Neural cell (in vitro differentiated cells): ENCODE data around the gene TBCB.

Experiments
- CTCF ChIP-seq: fragments of 450-650 bp; IDR thresholded peaks from 2 replicates; pipeline ENCODE4 v1.5.1; 2014; ENCODE audit warnings: antibody characterized with exemption, mild to moderate bottlenecking, moderate library complexity; ENCODE audit not compliant: poor library complexity, severe bottlenecking
- EP300 ChIP-seq: fragments of 450-650 bp; conservative IDR thresholded peaks from 2 replicates; pipeline ENCODE4 v1.6.1; 2014; ENCODE audit warnings: antibody characterized with exemption, mild to moderate bottlenecking, moderate library complexity; ENCODE audit not compliant: poor library complexity, severe bottlenecking
- EZH2 ChIP-seq: fragments of 200-600, 300-800 bp; shearing (Covaris generic), sonication (generic); IDR thresholded peaks from 2 replicates; pipeline ENCODE4 v1.6.1; 2014; ENCODE audit warnings: antibody characterized with exemption, low read length, borderline replicate concordance, mild to moderate bottlenecking; ENCODE audit not compliant: insufficient read depth, poor library complexity, severe bottlenecking
- MXI1 ChIP-seq: fragments of 450-650 bp; conservative IDR thresholded peaks from 2 replicates; pipeline ENCODE4 v1.6.1; 2014; ENCODE audit warnings: antibody characterized with exemption, mild to moderate bottlenecking; ENCODE audit not compliant: poor library complexity, severe bottlenecking
- POLR2AphosphoS5 ChIP-seq: IDR thresholded peaks from 2 replicates; pipeline ENCODE4 v1.6.1; 2012
- RAD21 ChIP-seq: fragments of 450-650 bp; conservative IDR thresholded peaks from 2 replicates; pipeline ENCODE4 v1.6.1; 2014; ENCODE audit warnings: antibody characterized with exemption, mild to moderate bottlenecking, moderate library complexity
- SMC3 ChIP-seq: fragments of 450-650 bp; conservative IDR thresholded peaks from 2 replicates; pipeline ENCODE4 v1.6.1; 2014; ENCODE audit warnings: antibody characterized with exemption, mild to moderate bottlenecking, moderate library complexity; ENCODE audit not compliant: poor library complexity
- TAF1 ChIP-seq: IDR thresholded peaks from 2 replicates; pipeline ENCODE4 v1.6.1; 2012; ENCODE audit warnings: low read depth
- TF ChIP-seq, protein P1 (sequence below): IDR thresholded peaks from 2 replicates; pipeline ENCODE4 v1.6.1; 2012; ENCODE audit warnings: borderline replicate concordance

GRCh38 chr19:36067681-36068080, 47.6 kb upstream of the TBCB start:
- TF ChIP-seq CTCF (no peak), EP300 (no peak), EZH2 (no peak), RAD21 (no peak), SMC3 (no peak), POLR2AphosphoS5 (no peak), MXI1 (no peak), TAF1 (no peak)
- TF ChIP-seq, protein P1, sequence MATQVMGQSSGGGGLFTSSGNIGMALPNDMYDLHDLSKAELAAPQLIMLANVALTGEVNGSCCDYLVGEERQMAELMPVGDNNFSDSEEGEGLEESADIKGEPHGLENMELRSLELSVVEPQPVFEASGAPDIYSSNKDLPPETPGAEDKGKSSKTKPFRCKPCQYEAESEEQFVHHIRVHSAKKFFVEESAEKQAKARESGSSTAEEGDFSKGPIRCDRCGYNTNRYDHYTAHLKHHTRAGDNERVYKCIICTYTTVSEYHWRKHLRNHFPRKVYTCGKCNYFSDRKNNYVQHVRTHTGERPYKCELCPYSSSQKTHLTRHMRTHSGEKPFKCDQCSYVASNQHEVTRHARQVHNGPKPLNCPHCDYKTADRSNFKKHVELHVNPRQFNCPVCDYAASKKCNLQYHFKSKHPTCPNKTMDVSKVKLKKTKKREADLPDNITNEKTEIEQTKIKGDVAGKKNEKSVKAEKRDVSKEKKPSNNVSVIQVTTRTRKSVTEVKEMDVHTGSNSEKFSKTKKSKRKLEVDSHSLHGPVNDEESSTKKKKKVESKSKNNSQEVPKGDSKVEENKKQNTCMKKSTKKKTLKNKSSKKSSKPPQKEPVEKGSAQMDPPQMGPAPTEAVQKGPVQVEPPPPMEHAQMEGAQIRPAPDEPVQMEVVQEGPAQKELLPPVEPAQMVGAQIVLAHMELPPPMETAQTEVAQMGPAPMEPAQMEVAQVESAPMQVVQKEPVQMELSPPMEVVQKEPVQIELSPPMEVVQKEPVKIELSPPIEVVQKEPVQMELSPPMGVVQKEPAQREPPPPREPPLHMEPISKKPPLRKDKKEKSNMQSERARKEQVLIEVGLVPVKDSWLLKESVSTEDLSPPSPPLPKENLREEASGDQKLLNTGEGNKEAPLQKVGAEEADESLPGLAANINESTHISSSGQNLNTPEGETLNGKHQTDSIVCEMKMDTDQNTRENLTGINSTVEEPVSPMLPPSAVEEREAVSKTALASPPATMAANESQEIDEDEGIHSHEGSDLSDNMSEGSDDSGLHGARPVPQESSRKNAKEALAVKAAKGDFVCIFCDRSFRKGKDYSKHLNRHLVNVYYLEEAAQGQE: no peak
